ENCODE results near the gene SHB. TPM values are rescaled to one million over a fixed set of nuclear protein-coding genes. Genes with fewer than 3 reads are reported as not detected.
A peak's percentile ranks its signal among the peaks of the same experiment; 100 is the strongest.

The SHB gene
- total and polyA plus RNA-seq, 2 of the 8 experiments (the other 6 are each of a cell fraction or from before 2014, with no cell fraction given) = 4.1 to 12.6 TPM

DNA sequence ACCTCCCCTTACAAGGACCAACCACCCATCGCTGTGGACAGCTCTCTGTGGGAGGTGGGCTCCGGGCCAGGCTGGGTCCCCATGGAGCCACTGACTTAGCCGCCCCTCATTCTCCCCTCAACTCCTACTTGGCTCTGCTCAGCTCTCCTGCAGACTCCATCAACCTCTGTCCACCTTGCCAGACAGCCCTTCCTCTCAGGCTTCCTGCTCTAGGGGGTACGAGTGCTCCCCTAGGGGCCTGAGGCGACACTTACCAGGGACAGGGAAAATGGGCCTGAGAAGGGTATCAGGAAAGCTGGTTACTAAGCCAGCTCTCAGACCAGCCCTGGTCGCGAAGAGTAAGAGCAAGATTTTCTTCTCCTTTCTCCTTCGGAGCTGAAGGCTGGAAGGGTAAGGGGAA lies 43.9 kb downstream of the SHB start:
- ChIA-PET CTCF (ENCODE audit: partially characterized antibody) (interaction anchor here (0.8 to 5.5 kb wide), 16 partner anchors 8 to 239 kb away, joined by 3 to 43 read pairs (median 8); no protein-coding TSS in a partner anchor), POLR2A (ENCODE audit: partially characterized antibody) (interaction anchor here (2.1 to 3.6 kb wide), 2 partner anchors 8 to 18 kb away, joined by 5 to 22 read pairs; no protein-coding TSS in a partner anchor)
- WGBS, 2 experiments (ENCODE audit: extremely low coverage in 1 of 2, insufficient coverage in 1 of 2, insufficient read length in 1 of 2, insufficient replicate concordance in 2 of 2, low coverage in 1 of 2, low lambda C conversion rate in 2 of 2, missing lambda C conversion rate in 1 of 2) = 81% methylated on average over 8 of the region's 8 CpGs; no CpG with 5 or more reads in 1 of the 2 experiments
- TF ChIP-seq TEAD4 (IDR thresholded peaks at IDR 0.05; ENCODE audit: low read depth, low read length) = no peak
- TF ChIP-seq, protein P1, sequence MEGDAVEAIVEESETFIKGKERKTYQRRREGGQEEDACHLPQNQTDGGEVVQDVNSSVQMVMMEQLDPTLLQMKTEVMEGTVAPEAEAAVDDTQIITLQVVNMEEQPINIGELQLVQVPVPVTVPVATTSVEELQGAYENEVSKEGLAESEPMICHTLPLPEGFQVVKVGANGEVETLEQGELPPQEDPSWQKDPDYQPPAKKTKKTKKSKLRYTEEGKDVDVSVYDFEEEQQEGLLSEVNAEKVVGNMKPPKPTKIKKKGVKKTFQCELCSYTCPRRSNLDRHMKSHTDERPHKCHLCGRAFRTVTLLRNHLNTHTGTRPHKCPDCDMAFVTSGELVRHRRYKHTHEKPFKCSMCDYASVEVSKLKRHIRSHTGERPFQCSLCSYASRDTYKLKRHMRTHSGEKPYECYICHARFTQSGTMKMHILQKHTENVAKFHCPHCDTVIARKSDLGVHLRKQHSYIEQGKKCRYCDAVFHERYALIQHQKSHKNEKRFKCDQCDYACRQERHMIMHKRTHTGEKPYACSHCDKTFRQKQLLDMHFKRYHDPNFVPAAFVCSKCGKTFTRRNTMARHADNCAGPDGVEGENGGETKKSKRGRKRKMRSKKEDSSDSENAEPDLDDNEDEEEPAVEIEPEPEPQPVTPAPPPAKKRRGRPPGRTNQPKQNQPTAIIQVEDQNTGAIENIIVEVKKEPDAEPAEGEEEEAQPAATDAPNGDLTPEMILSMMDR (IDR thresholded peaks at IDR 0.05; ENCODE audit: control extremely low read depth in 1 of 3, insufficient read depth in 1 of 3, low read depth in 1 of 3, low read length in 3 of 3) = peak; percentile 33 to 49 (median 37)
- TF ChIP-seq RAD21 (IDR thresholded peaks at IDR 0.05 in 1 of 2, conservative IDR thresholded peaks at IDR 0.05 in 1 of 2; ENCODE audit: low read depth in 2 of 2, low read length in 2 of 2) = peak; percentile 18 to 59; a peak in 3 of 4 replicates
- no peak overlapping the region for H2BK20ac ChIP-seq (ENCODE audit: low read length)
- H3K18ac ChIP-seq (ENCODE audit: extremely low read depth, low read length) = peak overlapping the region; percentile 34; the same call in 1 of the 2 replicates
- no peak overlapping the region for H3K4me2 ChIP-seq (ENCODE audit: insufficient read depth in 1 of 2, low read depth in 2 of 2, low read length in 2 of 2)
- H4K91ac ChIP-seq (replicated peaks; ENCODE audit: insufficient read length, low read length) = peak overlapping the region; percentile 90
- no peak overlapping the region for H3K14ac ChIP-seq (ENCODE audit: insufficient read length)
- H3K79me1 ChIP-seq (ENCODE audit: low read depth, low read length) = peaks cover 14% of the 10 kb centered on the region
- H3K23ac ChIP-seq (ENCODE audit: insufficient read length) = no peak overlapping the region
- H4K5ac ChIP-seq (ENCODE audit: insufficient read length, low read depth, low read length) = peak overlapping the region; percentile 6
- peak overlapping the region; percentile 88 for H2BK120ac ChIP-seq (replicated peaks; ENCODE audit: low read depth, low read length)
- FAIRE-seq (no peak), DNase-seq (ENCODE audit: low read depth in 1 of 2, low spot score in 2 of 2) (no peak)
- H4K8ac ChIP-seq (ENCODE audit: extremely low read depth, insufficient read depth, low read length) = no peak overlapping the region
- H2AFZ ChIP-seq (ENCODE audit: low read length) = no peak overlapping the region
- peaks cover 0 to 21% of the 10 kb centered on the region in 2 experiments; a peak in 1 of 4 replicates for H3K79me2 ChIP-seq (ENCODE audit: control insufficient read depth in 1 of 2, insufficient read depth in 2 of 2, low read length in 2 of 2)
- H3K4me1 ChIP-seq (replicated peaks in 1 of 4; ENCODE audit: control insufficient read depth in 3 of 4, insufficient read depth in 4 of 4, low read length in 3 of 4) = peaks cover 36 to 59% (median 41%) of the 10 kb centered on the region in 4 experiments
- no peak overlapping the region for H3K4me3 ChIP-seq (ENCODE audit: extremely low read depth in 1 of 4, insufficient read depth in 2 of 4, low read depth in 3 of 4, low read length in 4 of 4)
- H3K4ac ChIP-seq (replicated peaks; ENCODE audit: insufficient read length, low read depth, low read length) = no peak overlapping the region
- H3K9me3 ChIP-seq (ENCODE audit: insufficient read depth in 2 of 2, low read depth in 1 of 2, low read length in 1 of 2) = no peaks in the 10 kb centered on the region
- H3K36me3 ChIP-seq (ENCODE audit: control insufficient read depth in 2 of 4, insufficient read depth in 4 of 4, low read length in 3 of 4) = no peaks in the 10 kb centered on the region
- no peak overlapping the region for H3K56ac ChIP-seq (replicated peaks; ENCODE audit: insufficient read length, low read depth, low read length)
- H3K9ac ChIP-seq (replicated peaks in 1 of 4; ENCODE audit: extremely low read depth in 1 of 4, low read depth in 3 of 4, low read length in 3 of 4) = no peak overlapping the region
- peak overlapping the region; percentile 100 for H2AK5ac ChIP-seq (ENCODE audit: low read depth, low read length)
- H4K20me1 ChIP-seq (replicated peaks in 1 of 2; ENCODE audit: control insufficient read depth in 1 of 2, insufficient read depth in 2 of 2, low read length in 2 of 2) = peaks cover 0 to 2% of the 10 kb centered on the region in 2 experiments
- H3K27ac ChIP-seq (ENCODE audit: low read depth, low read length) = no peak overlapping the region
- no peak overlapping the region; the same call in 1 of the 2 replicates for H2BK15ac ChIP-seq (ENCODE audit: low read length)
- no peaks in the 10 kb centered on the region for H3K23me2 ChIP-seq (ENCODE audit: low read depth, low read length)
- H3K27me3 ChIP-seq (replicated peaks in 1 of 4; ENCODE audit: control insufficient read depth in 3 of 4, extremely low read depth in 1 of 4, insufficient read depth in 3 of 4, low read length in 3 of 4) = no peaks in the 10 kb centered on the region
- H2BK5ac ChIP-seq (ENCODE audit: low read depth, low read length) = peak overlapping the region; percentile 76; the same call in 1 of the 2 replicates
- peak overlapping the region; percentile 99 for H2BK12ac ChIP-seq (ENCODE audit: low read depth, low read length)
